AG04450 (cell line): Measurements from ENCODE around the gene UNC5CL. TPM values are rescaled to one million over a fixed set of nuclear protein-coding genes. Genes with fewer than 3 reads are reported as not detected.

Source experiments
- CTCF ChIA-PET: fragments of 300-600, 350-600 bp; formaldehyde crosslinking; extraction: SDS; loops from one replicate; lab custom pipeline; 2022; ENCODE audit warnings: antibody characterized with exemption, inconsistent platforms; lab: Charles Lee
- POLR2A ChIA-PET: fragments of 350-600 bp; formaldehyde crosslinking; extraction: SDS; loops from one replicate; lab custom pipeline; 2021; ENCODE audit warnings: antibody characterized with exemption, inconsistent platforms; lab: Yijun Ruan, JAX
- DNase-seq: peaks from one replicate; pipeline ENCODE4 v3.0.0-alpha.2; 2011; ENCODE audit warnings: low read depth, low spot score
- H3K27ac ChIP-seq: one replicate; pipeline ENCODE4 v1.5.1; 2012; ENCODE audit warnings: low read depth, low read length, control low read depth
- H3K27me3 ChIP-seq: one replicate; pipeline ENCODE4 v1.6.0; 2012; ENCODE audit warnings: low read length; ENCODE audit not compliant: control insufficient read depth, insufficient read depth
- H3K4me3 ChIP-seq: 2 replicates; pipeline ENCODE4 v1.5.1; 2011; ENCODE audit warnings: mild to moderate bottlenecking, low read depth, low read length, control low read depth
- H3K9me3 ChIP-seq: 2 replicates; pipeline ENCODE4 v1.5.1; 2012; ENCODE audit warnings: low read length; ENCODE audit not compliant: control insufficient read depth, insufficient read depth
- polyA plus RNA-seq: library from polyadenylated mRNA; depleted of rRNA; stranded (reverse); fragments of >200 nt; gene quantifications from 2 replicates; pipeline ENCODE4 v1.2.3, GENCODE V29; 2011
- TF ChIP-seq, protein P1 (sequence below): IDR thresholded peaks from 2 replicates; pipeline ENCODE4 v1.5.1; 2011; ENCODE audit warnings: low read depth, low read length, control low read depth, inconsistent platforms

UNC5CL gene
- polyA plus RNA-seq, 1 experiment = 0.02 TPM

DNA sequence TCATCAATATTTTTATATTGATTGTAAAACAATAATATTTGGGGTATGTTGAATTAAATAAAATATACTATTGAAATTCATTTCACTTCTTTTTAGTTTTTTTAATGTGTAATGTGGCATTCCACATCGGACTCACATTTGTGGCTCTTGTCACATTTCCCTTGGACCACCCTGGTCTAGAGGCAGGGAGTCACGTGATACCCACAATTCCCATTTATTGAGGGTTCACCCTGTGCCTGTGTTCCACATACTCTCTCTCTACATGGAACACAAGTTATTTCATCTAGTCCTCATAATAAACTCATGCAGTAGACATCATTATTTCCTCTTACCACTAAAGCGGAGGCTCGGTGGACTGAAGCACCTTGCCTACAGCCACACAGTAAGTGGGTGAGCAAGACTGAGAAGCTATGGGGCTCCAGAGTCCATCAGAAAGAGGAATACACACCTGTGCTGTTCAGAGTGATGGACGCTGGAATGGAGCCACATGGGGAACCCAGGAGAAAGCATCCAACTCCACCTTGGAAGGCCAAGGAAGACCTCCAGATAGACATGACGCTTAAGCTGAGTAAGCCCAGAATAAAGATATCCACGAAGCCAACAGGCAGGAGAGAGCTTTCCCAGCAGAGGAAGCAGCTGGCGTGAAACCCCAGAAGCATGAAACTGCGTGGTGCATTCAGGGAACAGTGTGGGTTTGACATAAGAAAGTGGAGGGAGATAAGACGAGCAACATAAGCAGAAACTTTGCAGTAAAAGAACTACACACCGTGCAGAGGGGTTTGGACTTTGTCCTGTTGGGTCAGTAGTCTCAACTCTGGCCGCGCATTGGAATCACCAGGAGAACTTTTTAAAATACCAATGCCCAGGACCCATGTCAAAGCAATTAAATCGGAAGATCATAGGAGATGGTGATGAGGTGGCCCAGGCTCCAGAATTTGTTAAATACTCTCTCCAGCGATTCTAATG, 49.5 kb downstream of the UNC5CL start:
- ChIA-PET CTCF (interaction anchor here (0.6 to 0.9 kb wide), 3 partner anchors 14 to 86 kb away, joined by 3 read pairs; no protein-coding TSS in a partner anchor), POLR2A (no interaction called here)
- no peaks in the 10 kb centered on the region for H3K27me3 ChIP-seq
- H3K27ac ChIP-seq = no peak overlapping the region
- H3K4me3 ChIP-seq = no peak overlapping the region
- TF ChIP-seq, protein P1, sequence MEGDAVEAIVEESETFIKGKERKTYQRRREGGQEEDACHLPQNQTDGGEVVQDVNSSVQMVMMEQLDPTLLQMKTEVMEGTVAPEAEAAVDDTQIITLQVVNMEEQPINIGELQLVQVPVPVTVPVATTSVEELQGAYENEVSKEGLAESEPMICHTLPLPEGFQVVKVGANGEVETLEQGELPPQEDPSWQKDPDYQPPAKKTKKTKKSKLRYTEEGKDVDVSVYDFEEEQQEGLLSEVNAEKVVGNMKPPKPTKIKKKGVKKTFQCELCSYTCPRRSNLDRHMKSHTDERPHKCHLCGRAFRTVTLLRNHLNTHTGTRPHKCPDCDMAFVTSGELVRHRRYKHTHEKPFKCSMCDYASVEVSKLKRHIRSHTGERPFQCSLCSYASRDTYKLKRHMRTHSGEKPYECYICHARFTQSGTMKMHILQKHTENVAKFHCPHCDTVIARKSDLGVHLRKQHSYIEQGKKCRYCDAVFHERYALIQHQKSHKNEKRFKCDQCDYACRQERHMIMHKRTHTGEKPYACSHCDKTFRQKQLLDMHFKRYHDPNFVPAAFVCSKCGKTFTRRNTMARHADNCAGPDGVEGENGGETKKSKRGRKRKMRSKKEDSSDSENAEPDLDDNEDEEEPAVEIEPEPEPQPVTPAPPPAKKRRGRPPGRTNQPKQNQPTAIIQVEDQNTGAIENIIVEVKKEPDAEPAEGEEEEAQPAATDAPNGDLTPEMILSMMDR = no peak
- H3K9me3 ChIP-seq = no peaks in the 10 kb centered on the region
- DNase-seq = no peak

DNA sequence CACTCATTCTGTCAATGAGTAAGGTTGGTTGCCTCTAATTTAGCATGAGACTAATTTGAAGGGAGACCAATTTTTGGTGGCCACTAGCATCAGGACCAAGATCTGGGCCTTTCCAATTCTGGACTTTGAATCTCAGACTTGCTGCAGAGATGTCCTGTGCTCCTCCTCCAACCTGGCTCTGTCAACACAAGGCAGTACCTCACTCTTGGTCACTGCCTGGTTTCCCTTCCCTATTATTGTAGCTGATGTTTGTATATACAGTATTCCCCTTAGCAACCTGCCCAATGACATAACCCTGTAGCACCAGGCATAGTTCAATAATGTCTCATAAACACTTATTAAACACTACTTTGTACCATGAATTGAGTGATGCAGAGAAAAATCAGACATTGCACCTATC, 50.4 kb downstream of the UNC5CL start:
- ChIA-PET POLR2A (no interaction called here), CTCF (no interaction called here)
- Histone ChIP-seq H3K9me3 (no peaks in the 10 kb centered on the region), H3K27ac (no peak overlapping the region), H3K27me3 (no peaks in the 10 kb centered on the region), H3K4me3 (no peak overlapping the region)
- no peak for DNase-seq
- TF ChIP-seq, protein P1 = no peak

- CTCF ChIA-PET = no interaction called here
- TF ChIP-seq, protein P1 = no peak
- Histone ChIP-seq H3K9me3 (no peaks in the 10 kb centered on the region), H3K27ac (no peak overlapping the region), H3K27me3 (peaks cover 4% of the 10 kb centered on the region), H3K4me3 (no peak overlapping the region)
- POLR2A ChIA-PET = no interaction called here
- DNase-seq = no peak
These were observed 51.9 kb downstream of the UNC5CL start for GRCh38 chr6:40986921-40987819.

DNA sequence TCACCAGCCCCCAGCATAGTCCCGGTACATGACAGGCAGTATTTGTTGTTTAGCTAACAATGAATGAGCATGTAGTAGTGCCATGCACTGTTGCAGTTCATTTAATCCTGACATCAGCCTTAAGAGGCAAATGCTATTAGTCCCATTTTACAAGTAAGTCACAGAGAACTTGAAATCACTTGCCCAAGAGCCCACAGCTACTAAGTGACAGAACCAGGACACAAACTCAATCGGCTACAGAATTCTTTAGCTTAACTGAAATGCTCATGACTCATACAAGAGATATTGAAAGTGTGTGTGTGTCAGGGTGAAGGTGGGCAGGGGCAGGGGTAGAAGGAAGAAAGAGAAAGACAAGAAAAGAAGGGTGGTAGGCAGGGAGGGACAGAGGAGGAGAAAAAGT, 52.7 kb downstream of the UNC5CL start:
- no peak overlapping the region for H3K4me3 ChIP-seq
- no peak overlapping the region for H3K27ac ChIP-seq
- no peaks in the 10 kb centered on the region for H3K9me3 ChIP-seq
- POLR2A ChIA-PET = no interaction called here
- peaks cover 4% of the 10 kb centered on the region for H3K27me3 ChIP-seq
- DNase-seq = no peak
- CTCF ChIA-PET = no interaction called here
- TF ChIP-seq, protein P1 = no peak

DNA sequence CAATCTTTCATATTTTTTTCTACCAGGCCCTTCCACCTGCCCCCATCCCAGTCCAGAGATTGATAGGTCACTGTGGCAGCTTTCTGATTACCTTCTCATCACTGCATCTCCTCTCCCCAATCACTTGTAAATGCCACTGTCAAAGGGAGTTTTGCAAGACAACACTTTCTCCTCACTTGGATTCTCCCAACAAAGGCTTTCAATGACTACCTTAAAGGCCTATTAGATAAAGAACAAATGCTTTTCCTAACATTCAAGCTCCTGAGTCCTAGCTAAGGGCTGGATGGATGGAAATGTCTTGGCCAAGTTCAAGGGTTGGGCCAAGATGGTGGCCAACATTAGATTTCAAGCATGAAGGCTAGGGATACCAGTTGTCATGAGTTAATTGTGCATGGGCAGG, 55.3 kb downstream of the UNC5CL start:
- H3K9me3 ChIP-seq = no peaks in the 10 kb centered on the region
- peaks cover 7% of the 10 kb centered on the region for H3K27me3 ChIP-seq
- TF ChIP-seq, protein P1 = no peak
- ChIA-PET POLR2A (no interaction called here), CTCF (no interaction called here)
- no peak overlapping the region for H3K4me3 ChIP-seq
- no peak overlapping the region for H3K27ac ChIP-seq
- DNase-seq = no peak
